ENCODE data around the gene DMD. TPM values are rescaled to one million over a fixed set of nuclear protein-coding genes. Genes with fewer than 3 reads are reported as not detected.

The DMD gene
- total and polyA plus RNA-seq, 8 donors, result 6.8 to 117 (median 44.2) TPM

- intact Hi-C loops (cut with DNase I; ENCODE audit: low total_unique reads), result no loop called here
Observed at GRCh38 chrX:32448945-32449344, 762.4 kb downstream of the DMD start.

GRCh38 chrX:32448320-32448719 lies 763.0 kb downstream of the DMD start:
- TF ChIP-seq POLR2A (IDR thresholded peaks at IDR 0.05) (no peak), POLR2AphosphoS5 (IDR thresholded peaks at IDR 0.05) (no peak), CTCF (IDR thresholded peaks at IDR 0.05) (no peak), EP300 (IDR thresholded peaks at IDR 0.05) (no peak)
- Histone ChIP-seq H3K36me3 (no peaks in the 10 kb centered on the region), H3K27ac (no peak overlapping the region), H3K27me3 (no peaks in the 10 kb centered on the region), H3K4me3 (no peak overlapping the region), H3K9me3 (no peaks in the 10 kb centered on the region), H3K4me1 (no peaks in the 10 kb centered on the region)
- DNase-seq, result peak in 1 of 2 donors; percentile 33
- 67 to 86% (median 70%) methylated on average over 1 of the region's 1 CpG for WGBS, 5 donors
- intact Hi-C loops (cut with DNase I; ENCODE audit: low total_unique reads), result no loop called here

More at GRCh38 chrX:32448945-32449344, 762.4 kb downstream of the DMD start:
- no peaks in the 10 kb centered on the region for H3K36me3 ChIP-seq
- WGBS, 5 donors, result 36 to 67% (median 61%) methylated on average over 2 of the region's 2 CpGs
- DNase-seq, result no peak
- H3K9me3 ChIP-seq, result no peaks in the 10 kb centered on the region
- TF ChIP-seq EP300 (IDR thresholded peaks at IDR 0.05) (no peak), CTCF (IDR thresholded peaks at IDR 0.05) (no peak), POLR2AphosphoS5 (IDR thresholded peaks at IDR 0.05) (no peak), POLR2A (IDR thresholded peaks at IDR 0.05) (no peak)
- no peaks in the 10 kb centered on the region for H3K4me1 ChIP-seq
- H3K27ac ChIP-seq, result no peak overlapping the region
- no peaks in the 10 kb centered on the region for H3K27me3 ChIP-seq
- H3K4me3 ChIP-seq, result no peak overlapping the region

GRCh38 chrX:32447640-32448039 lies 763.7 kb downstream of the DMD start:
- Histone ChIP-seq H3K27me3 (no peaks in the 10 kb centered on the region), H3K4me3 (no peak overlapping the region), H3K4me1 (no peaks in the 10 kb centered on the region), H3K36me3 (no peaks in the 10 kb centered on the region), H3K9me3 (no peaks in the 10 kb centered on the region), H3K27ac (no peak overlapping the region)
- no peak for TF ChIP-seq POLR2A (IDR thresholded peaks at IDR 0.05)
- no peak for TF ChIP-seq EP300 (IDR thresholded peaks at IDR 0.05)
- no peak for TF ChIP-seq CTCF (IDR thresholded peaks at IDR 0.05)
- TF ChIP-seq POLR2AphosphoS5 (IDR thresholded peaks at IDR 0.05), result no peak
- no peak for DNase-seq
- intact Hi-C loops (cut with DNase I; ENCODE audit: low total_unique reads), result no loop called here
- WGBS, 5 donors, result 96 to 100% (median 100%) methylated on average over 1 of the region's 1 CpG

DNA sequence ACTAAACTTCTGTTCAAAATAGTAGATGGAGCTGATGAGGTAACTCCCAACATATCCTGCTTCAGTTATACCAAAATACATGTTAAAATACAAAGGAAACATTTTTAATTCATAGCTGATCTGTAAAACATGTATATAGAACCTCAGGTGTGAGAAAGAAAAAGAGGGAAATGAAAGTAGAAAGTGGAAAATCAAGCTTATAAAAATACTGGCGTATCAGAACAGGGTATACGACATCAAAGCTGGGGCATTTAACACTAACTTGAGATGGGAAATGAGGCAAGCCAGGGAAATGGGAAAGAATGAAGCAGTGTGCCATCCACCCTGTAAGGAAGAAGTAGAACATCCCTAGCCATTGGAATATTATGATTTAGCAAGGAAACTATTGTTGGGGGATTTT lies 767.5 kb downstream of the DMD start:
- DNase-seq, result no peak
- intact Hi-C loops (cut with DNase I; ENCODE audit: low total_unique reads), result no loop called here
- H3K4me1 ChIP-seq, result no peaks in the 10 kb centered on the region
- H3K27ac ChIP-seq, result no peak overlapping the region
- H3K36me3 ChIP-seq, result no peaks in the 10 kb centered on the region
- no peak overlapping the region for H3K4me3 ChIP-seq
- no peaks in the 10 kb centered on the region for H3K9me3 ChIP-seq
- TF ChIP-seq EP300 (IDR thresholded peaks at IDR 0.05), result no peak
- TF ChIP-seq POLR2AphosphoS5 (IDR thresholded peaks at IDR 0.05), result no peak
- TF ChIP-seq POLR2A (IDR thresholded peaks at IDR 0.05), result no peak
- TF ChIP-seq CTCF (IDR thresholded peaks at IDR 0.05), result no peak
- WGBS, 5 donors, result 83 to 92% (median 91%) methylated on average over 2 of the region's 2 CpGs
- no peaks in the 10 kb centered on the region for H3K27me3 ChIP-seq
